WTC11 (cell line): ENCODE data around the gene CNPY3.

Experiments used
- ATF3 ChIP-seq: sonication (generic); formaldehyde crosslinking; conservative IDR thresholded peaks from 2 replicates; pipeline ENCODE4 v1.8.1; 2022; ENCODE audit warnings: mild to moderate bottlenecking, missing genetic modification reagents
- CREB1 ChIP-seq: sonication (generic); formaldehyde crosslinking; IDR thresholded peaks from 2 replicates; pipeline ENCODE4 v1.8.0; 2023; ENCODE audit warnings: mild to moderate bottlenecking, missing genetic modification reagents
- CTCF ChIP-seq: fragments of 200-600 bp; IDR thresholded peaks from 2 replicates; pipeline ENCODE4 v1.8.0; 2022; ENCODE audit warnings: antibody characterized with exemption
- E2F4 ChIP-seq: sonication (generic); formaldehyde crosslinking; IDR thresholded peaks from 2 replicates; pipeline ENCODE4 v1.8.1; 2022; ENCODE audit warnings: low read depth, mild to moderate bottlenecking, moderate library complexity, missing genetic modification reagents, borderline replicate concordance
- GABPB1 ChIP-seq: sonication (generic); formaldehyde crosslinking; IDR thresholded peaks from 2 replicates; pipeline ENCODE4 v1.8.1; 2023; ENCODE audit warnings: mild to moderate bottlenecking, missing genetic modification reagents
- SP1 ChIP-seq: sonication (generic); formaldehyde crosslinking; conservative IDR thresholded peaks from 2 replicates; pipeline ENCODE4 v1.8.1; 2022; ENCODE audit warnings: missing genetic modification reagents
- TCF7 ChIP-seq: sonication (generic); formaldehyde crosslinking; IDR thresholded peaks from 2 replicates; pipeline ENCODE4 v1.8.0; 2022; ENCODE audit warnings: mild to moderate bottlenecking, low read depth, missing genetic modification reagents, moderate library complexity
- USF2 ChIP-seq: sonication (generic); formaldehyde crosslinking; IDR thresholded peaks from 2 replicates; pipeline ENCODE4 v1.8.1; 2023; ENCODE audit warnings: mild to moderate bottlenecking, missing genetic modification reagents, moderate library complexity
- ZBTB21 ChIP-seq: sonication (generic); formaldehyde crosslinking; IDR thresholded peaks from 2 replicates; pipeline ENCODE4 v1.8.1; 2023; ENCODE audit warnings: mild to moderate bottlenecking, missing genetic modification reagents, borderline replicate concordance
- ZSCAN18 ChIP-seq: fragments of 250-450 bp; sonication (Bioruptor Pico); IDR thresholded peaks from 2 replicates; pipeline ENCODE4 v2.1.2; 2022; ENCODE audit warnings: mild to moderate bottlenecking, moderate library complexity

GRCh38 chr6:42896178-42896719, 33.0 kb upstream of the CNPY3 start:
- TF ChIP-seq CTCF (no peak), E2F4 (CRISPR knock-in tag) (no peak), CREB1 (CRISPR knock-in tag) (no peak), ZBTB21 (CRISPR knock-in tag) (no peak), GABPB1 (CRISPR knock-in tag) (no peak), SP1 (no peak), USF2 (CRISPR knock-in tag) (no peak), ZSCAN18 (CRISPR knock-in tag) (no peak), TCF7 (CRISPR knock-in tag) (no peak), ATF3 (no peak)
